Dedifferentiated amniotic fluid mesenchymal stem cell (primary cell): Measurements from ENCODE around the gene RIPOR2.
"Not testable (repeated sequence)": the region's sequence is repeated elsewhere in the genome, so short reads cannot be mapped to it uniquely, and the experiment has no call there.

Experiments used
- DNase-seq: peaks from one replicate; pipeline ENCODE4 v3.0.0-alpha.2; 2016; ENCODE audit errors: extremely low spot score

Gene RIPOR2

GRCh38 chr6:24925661-24926060 lies 10.1 kb downstream of the RIPOR2 start:
- DNase-seq: no peak

GRCh38 chr6:24924580-24925356 lies 11.0 kb downstream of the RIPOR2 start:
- DNase-seq: no peak

DNA sequence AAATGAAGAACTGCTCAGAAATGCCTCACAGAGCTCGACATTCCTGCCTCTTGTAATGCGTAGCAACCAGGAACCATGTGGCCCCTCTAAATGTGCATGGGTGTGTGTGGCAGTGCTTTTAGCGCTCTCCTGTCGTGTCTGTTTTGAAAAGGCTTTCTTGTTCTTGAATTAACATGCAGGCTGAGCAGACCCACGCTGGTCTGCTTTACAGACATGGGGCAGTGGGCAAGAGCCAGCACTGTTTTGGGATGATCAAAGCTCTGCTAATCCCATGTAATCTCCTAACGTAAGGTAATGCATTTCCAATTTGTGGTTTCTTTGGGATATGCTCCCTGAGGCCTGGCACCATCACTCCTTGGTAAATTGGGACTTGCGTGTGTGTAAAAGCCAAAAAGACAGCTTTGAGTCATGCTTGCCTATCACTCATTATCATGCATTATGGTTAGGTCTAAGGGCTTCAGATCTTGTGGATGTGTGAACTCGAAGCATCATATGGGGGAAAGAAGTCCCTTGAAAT lies 11.8 kb downstream of the RIPOR2 start:
- no peak for DNase-seq

DNA sequence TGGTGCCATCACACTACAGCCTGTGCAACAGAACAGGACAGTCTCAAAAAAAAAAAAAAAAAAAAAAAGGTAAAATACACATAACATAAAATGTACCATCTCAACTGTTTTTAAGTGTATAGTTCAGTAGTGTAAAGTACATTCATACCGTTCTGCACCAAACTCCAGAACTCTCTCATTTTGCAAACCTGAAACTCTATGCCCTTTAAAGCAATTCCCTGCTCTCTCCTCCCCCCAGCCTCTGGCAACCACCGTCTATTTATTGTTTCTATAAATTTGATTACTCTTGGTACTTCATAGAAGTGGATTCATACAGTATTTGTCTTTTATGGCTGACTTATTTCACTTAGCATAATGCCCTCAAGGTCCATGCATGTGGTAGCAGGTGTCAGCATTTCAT lies 12.9 kb downstream of the RIPOR2 start:
- no peak for DNase-seq

- no peak for DNase-seq
Measured at GRCh38 chr6:24922170-24922569, 13.6 kb downstream of the RIPOR2 start.

- DNase-seq: no peak
Measured at GRCh38 chr6:24920136-24920535, 15.6 kb downstream of the RIPOR2 start.

DNA sequence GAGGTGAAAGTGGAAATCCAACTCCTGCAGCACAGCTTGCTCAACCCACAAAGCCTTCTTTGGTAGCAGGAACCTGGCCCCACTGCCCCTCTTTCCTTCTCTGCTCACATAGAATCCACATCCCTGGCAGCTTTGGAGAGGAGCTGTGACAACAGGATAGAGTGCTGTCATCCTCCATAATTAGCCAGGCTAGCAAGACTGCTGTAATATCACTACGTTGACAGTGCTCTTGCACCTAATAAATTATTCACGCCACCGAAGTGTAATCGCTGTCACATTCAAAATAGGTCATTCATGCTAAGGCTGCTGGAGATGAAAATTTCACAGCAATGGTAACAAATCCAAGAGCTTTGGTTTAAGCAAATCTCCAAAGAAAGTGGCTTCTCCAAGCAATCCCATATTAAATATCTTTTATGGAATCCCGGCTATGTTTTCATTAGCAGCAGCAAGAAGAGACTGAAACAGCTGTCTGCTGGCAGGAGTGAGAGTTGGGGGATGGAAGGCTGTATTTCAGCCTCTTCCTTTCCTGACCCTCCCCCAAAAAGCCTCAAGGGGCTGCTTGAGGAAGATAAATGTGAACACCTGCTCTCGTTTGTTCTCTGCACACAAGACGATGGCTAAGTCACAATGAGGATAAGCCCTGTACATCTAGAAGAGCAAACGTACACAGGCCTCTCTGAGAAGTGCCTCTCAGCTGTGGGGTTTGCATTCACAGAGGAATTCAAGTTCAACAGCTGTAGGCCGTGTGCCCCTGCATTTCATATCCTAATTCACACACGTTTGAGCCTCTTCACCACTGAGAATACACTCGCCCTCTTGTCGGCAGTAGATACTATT lies 16.5 kb downstream of the RIPOR2 start:
- DNase-seq: no peak

DNA sequence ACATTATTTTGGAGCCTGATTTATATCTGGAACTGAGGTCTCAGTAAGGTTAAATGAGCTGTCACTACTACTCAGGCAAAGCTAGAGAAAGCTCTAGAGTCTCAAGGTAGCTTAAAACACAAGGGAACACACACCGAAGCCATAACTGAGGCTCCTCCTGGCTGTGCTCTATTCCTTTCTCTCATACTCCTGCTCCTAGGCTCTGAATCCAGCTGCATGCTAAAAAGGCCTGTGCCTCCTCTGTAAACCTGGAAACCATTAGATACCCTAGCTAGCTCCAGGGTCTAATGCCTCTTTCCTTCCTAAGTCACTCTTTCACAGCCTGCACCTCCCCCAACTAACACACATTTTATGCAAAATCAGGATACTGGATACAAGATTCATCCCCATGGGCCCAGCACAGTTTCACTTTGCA lies 17.1 kb downstream of the RIPOR2 start:
- no peak for DNase-seq

DNA sequence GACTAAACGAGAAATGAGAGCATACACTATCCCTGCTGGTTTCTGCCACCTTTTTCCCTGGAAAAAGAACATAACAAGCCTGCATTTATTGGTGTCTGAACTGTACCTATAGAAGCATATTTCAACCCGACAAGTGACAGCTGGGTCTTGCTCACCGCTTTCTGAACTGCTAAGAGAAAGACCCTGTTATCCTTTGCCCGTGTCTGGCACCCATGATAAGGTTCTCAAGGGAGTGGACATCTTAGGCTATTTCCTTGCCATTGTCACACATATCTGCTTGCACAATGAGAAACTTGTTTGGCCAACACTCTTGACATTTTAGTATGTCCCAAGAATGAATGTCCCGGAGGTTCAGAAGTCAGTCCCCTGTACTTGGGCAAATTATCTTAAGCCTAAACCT lies 19.3 kb downstream of the RIPOR2 start:
- DNase-seq: no peak

- DNase-seq: no peak
Measured at GRCh38 chr6:24915641-24916040, 20.1 kb downstream of the RIPOR2 start.

- DNase-seq: not testable (repeated sequence)
Measured at GRCh38 chr6:24914082-24914481, 21.7 kb downstream of the RIPOR2 start.

DNA sequence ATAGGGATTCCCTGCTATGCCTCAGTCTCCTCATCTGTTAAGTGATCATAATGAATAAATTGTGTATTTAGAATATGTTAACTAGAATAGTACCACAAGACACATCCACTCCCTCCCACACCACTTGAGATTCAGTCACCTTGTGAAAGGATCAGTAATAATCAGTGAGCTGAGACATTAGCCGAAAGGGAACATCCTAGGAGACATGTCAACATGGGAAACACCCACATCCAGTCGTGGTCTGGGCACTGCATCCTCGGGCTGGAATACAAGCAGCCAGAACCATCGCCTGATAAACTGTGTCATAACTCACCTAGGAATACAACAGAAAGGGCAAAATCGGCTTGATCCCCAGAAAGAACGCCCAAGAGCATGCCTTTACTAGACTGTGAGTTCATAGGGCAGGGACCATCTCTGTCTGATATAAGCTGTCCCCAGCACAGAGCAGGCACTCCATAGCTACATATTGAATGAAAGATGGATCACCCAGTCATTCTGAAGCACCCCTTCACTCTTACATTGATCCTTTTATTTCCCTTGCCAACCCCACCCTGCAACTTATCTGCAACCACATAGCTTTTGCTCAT lies 23.9 kb downstream of the RIPOR2 start:
- no peak for DNase-seq

- DNase-seq: peak; percentile 23
Measured at GRCh38 chr6:24910961-24911725, 24.6 kb downstream of the RIPOR2 start.

DNA sequence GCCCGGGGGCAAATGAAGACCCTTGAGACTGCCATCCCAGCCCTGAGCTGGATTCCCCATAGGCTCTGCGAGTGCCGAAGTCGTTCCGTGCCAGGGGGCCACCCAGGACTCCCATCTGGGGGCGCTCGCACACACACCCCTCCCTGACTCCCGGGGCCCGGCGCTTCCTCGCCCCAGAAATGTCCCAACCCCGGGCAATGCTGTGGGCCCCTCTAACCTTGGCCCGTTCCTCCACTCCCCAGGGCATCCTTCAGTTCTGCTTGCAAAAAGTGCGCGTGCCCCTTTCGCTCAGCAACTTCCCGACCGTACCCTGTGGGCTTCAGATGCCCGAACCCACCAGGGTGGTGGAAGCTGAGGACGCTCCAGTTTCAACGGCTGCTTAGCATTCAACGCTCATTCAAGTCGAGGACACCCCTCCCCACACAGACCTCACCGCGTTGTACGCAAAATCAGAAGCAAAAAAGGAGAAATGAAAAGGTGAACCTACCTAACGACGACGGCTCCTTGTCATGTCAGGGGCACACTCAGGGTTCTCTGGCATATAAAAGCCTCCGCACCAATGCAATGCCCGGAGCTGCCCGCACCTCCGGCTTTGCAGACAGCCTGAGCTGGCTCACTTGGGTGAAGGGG lies 25.3 kb downstream of the RIPOR2 start:
- no peak for DNase-seq

- DNase-seq: no peak
Measured at GRCh38 chr6:24909241-24910216, 26.2 kb downstream of the RIPOR2 start.

DNA sequence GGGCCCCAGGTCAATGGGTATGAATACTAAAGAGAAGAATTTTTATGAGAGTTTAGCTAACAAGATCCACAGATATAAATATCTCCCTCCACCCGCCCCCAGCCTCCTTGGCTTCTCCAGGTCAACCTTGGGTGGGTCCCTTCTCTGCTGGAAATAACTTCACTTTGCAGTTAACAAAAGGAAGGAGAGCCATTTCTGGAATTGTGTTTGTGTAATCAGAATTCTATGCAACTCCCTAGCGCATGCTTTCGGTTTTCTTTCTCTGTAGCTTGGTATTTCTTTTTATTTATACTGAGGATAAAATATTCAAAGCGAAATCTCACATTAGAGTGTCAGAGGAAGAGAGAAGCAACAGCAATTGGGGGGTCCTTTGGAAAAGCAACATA lies 27.1 kb downstream of the RIPOR2 start:
- no peak for DNase-seq

DNA sequence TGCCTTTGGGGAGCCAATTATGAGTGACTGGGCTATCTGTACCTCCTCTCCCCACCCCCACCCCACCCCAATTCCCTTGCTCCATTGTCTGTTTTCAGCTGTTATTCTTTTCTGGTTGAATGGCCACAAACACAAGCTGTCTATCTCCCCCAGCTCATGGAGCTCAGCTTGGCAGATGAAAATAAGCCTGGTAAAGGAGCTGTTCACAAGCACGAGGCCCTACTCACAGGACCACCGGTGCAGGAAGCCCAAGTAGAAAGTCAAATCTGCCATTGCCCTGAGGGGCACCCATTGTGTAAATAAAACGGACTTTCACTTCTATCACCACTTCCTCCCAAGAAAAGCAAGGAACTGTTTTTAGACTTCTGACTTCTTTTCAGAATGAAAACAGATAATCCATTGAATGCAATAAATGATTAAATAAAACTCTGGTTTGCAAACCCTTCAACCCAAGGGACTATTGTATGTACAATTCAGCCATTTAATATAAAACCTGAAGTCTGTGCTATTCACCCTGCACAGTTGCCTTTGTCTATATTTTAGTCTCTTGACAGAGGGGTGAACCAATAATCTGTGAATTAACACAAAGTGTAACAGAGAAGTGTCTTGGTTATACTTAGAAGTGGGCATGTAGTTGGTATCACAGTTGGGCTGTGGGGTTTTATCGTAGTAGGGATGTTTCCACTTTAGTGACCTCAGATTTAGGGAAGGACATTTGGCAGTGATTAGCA lies 27.7 kb downstream of the RIPOR2 start:
- no peak for DNase-seq

DNA sequence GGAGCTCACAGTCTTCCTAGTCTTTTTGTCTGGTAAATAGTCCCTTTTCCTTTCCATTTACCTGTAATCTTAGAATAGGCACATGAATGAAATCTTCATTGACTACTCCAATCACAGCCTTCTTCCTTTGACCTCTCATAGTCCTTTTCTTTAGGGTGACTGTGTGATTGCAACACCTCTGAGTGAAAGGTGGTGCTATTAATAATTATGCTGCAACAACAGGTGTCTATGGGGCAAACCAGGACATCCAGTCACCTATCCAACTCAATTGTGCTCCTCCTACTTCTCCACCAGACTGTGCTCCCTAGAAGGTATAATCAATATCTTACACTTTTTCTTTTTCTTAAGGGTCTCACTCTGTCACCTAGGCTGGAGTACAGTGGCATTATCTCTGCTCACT lies 29.4 kb downstream of the RIPOR2 start:
- no peak for DNase-seq

GRCh38 chr6:24905483-24905882 lies 30.3 kb downstream of the RIPOR2 start:
- DNase-seq: no peak
